ACC112 (cell line): ENCODE data around the gene NAP1L4.
"Not testable (repeated sequence)": the region's sequence is repeated elsewhere in the genome, so short reads cannot be mapped to it uniquely, and the experiment has no call there.

Experiments used
- H2AFZ ChIP-seq: fragments of 200-600 bp; sonication (generic); one replicate; pipeline ENCODE4 v1.6.0; 2017; ENCODE audit warnings: antibody characterized with exemption, low read length; ENCODE audit not compliant: unreplicated experiment
- H3K27ac ChIP-seq: fragments of 200-600 bp; sonication (generic); 2 replicates; pipeline ENCODE4 v1.5.1; 2014; ENCODE audit warnings: low read depth, mild to moderate bottlenecking, antibody characterized with exemption, low read length, moderate library complexity
- H3K27me3 ChIP-seq: fragments of 200-600 bp; sonication (generic); 2 replicates; pipeline ENCODE4 v1.6.1; 2014; ENCODE audit warnings: mild to moderate bottlenecking, antibody characterized with exemption, low read length, moderate library complexity, mixed read lengths; ENCODE audit not compliant: insufficient read depth
- H3K36me3 ChIP-seq: fragments of 200-600 bp; sonication (generic); 2 replicates; pipeline ENCODE4 v1.6.1; 2016; ENCODE audit warnings: mild to moderate bottlenecking, antibody characterized with exemption, low read length, moderate library complexity, mixed read lengths; ENCODE audit not compliant: insufficient read depth
- H3K4me1 ChIP-seq: fragments of 200-600 bp; sonication (generic); one replicate; pipeline ENCODE4 v1.6.1; 2016; ENCODE audit warnings: low read length, mixed read lengths; ENCODE audit not compliant: insufficient read depth, unreplicated experiment, control insufficient read depth
- H3K4me3 ChIP-seq: fragments of 200-600 bp; sonication (generic); 2 replicates; pipeline ENCODE4 v1.5.1; 2014; ENCODE audit warnings: mild to moderate bottlenecking, low read depth, low read length
- H3K79me2 ChIP-seq: fragments of 200-600 bp; sonication (generic); one replicate; pipeline ENCODE4 v1.6.0; 2016; ENCODE audit warnings: low read length; ENCODE audit not compliant: control insufficient read depth, unreplicated experiment, insufficient read depth

NAP1L4 gene

GRCh38 chr11:2945031-2945756, 46.9 kb downstream of the NAP1L4 start:
- peak overlapping the region; percentile 64 for H3K4me3 ChIP-seq

GRCh38 chr11:2944530-2944929, 47.6 kb downstream of the NAP1L4 start:
- no peak overlapping the region for H2AFZ ChIP-seq
- H3K4me1 ChIP-seq, result peaks cover 41% of the 10 kb centered on the region
- H3K36me3 ChIP-seq, result peaks cover 9% of the 10 kb centered on the region; the same call in 1 of the 2 replicates
- H3K4me3 ChIP-seq, result no peak overlapping the region; the same call in 1 of the 2 replicates
- peak overlapping the region; percentile 57; the same call in 1 of the 2 replicates for H3K27ac ChIP-seq
- peaks cover 2% of the 10 kb centered on the region for H3K79me2 ChIP-seq
- no peaks in the 10 kb centered on the region for H3K27me3 ChIP-seq

More at GRCh38 chr11:2945031-2945756, 46.9 kb downstream of the NAP1L4 start:
- H3K4me1 ChIP-seq, result peaks cover 37% of the 10 kb centered on the region
- peaks cover 5% of the 10 kb centered on the region for H3K79me2 ChIP-seq
- H2AFZ ChIP-seq, result no peak overlapping the region
- H3K27ac ChIP-seq, result peak overlapping the region; percentile 57
- peaks cover 9% of the 10 kb centered on the region for H3K36me3 ChIP-seq
- H3K27me3 ChIP-seq, result no peaks in the 10 kb centered on the region

GRCh38 chr11:2943711-2944118, 48.4 kb downstream of the NAP1L4 start:
- no peak overlapping the region for H2AFZ ChIP-seq
- no peaks in the 10 kb centered on the region for H3K27me3 ChIP-seq
- no peak overlapping the region for H3K27ac ChIP-seq
- H3K4me1 ChIP-seq, result peaks cover 41% of the 10 kb centered on the region
- H3K79me2 ChIP-seq, result peaks cover 2% of the 10 kb centered on the region
- H3K36me3 ChIP-seq, result peaks cover 8% of the 10 kb centered on the region; the same call in 1 of the 2 replicates
- H3K4me3 ChIP-seq, result no peak overlapping the region

- Histone ChIP-seq H3K36me3 (peaks cover 8% of the 10 kb centered on the region; the same call in 1 of the 2 replicates), H2AFZ (no peak overlapping the region), H3K27me3 (no peaks in the 10 kb centered on the region), H3K79me2 (peaks cover 2% of the 10 kb centered on the region), H3K4me1 (peaks cover 41% of the 10 kb centered on the region), H3K27ac (no peak overlapping the region), H3K4me3 (no peak overlapping the region)
Measured at GRCh38 chr11:2942872-2943710, 49.0 kb downstream of the NAP1L4 start.

- H3K79me2 ChIP-seq, result peaks cover 2% of the 10 kb centered on the region
Measured at GRCh38 chr11:2942447-2942846, 49.7 kb downstream of the NAP1L4 start.

GRCh38 chr11:2940921-2941821, 51.0 kb downstream of the NAP1L4 start:
- Histone ChIP-seq H3K4me3 (no peak overlapping the region), H3K4me1 (peaks cover 31% of the 10 kb centered on the region), H3K27me3 (no peaks in the 10 kb centered on the region), H3K27ac (peak overlapping the region; percentile 85), H2AFZ (no peak overlapping the region), H3K79me2 (no peaks in the 10 kb centered on the region), H3K36me3 (peaks cover 11% of the 10 kb centered on the region; the same call in 1 of the 2 replicates)

More at GRCh38 chr11:2942447-2942846, 49.7 kb downstream of the NAP1L4 start:
- H2AFZ ChIP-seq, result no peak overlapping the region
- H3K27ac ChIP-seq, result no peak overlapping the region
- peaks cover 41% of the 10 kb centered on the region for H3K4me1 ChIP-seq
- no peak overlapping the region for H3K4me3 ChIP-seq
- H3K27me3 ChIP-seq, result no peaks in the 10 kb centered on the region
- H3K36me3 ChIP-seq, result peaks cover 11% of the 10 kb centered on the region; the same call in 1 of the 2 replicates

- Histone ChIP-seq H2AFZ (no peak overlapping the region), H3K4me1 (peaks cover 23% of the 10 kb centered on the region), H3K27me3 (no peaks in the 10 kb centered on the region), H3K36me3 (peaks cover 11% of the 10 kb centered on the region; the same call in 1 of the 2 replicates), H3K79me2 (no peaks in the 10 kb centered on the region), H3K27ac (peak overlapping the region; percentile 85), H3K4me3 (no peak overlapping the region)
Measured at GRCh38 chr11:2940147-2940920, 51.8 kb downstream of the NAP1L4 start.

- Histone ChIP-seq H3K36me3 (peaks cover 11% of the 10 kb centered on the region; the same call in 1 of the 2 replicates), H3K4me1 (peaks cover 22% of the 10 kb centered on the region)
- not testable (repeated sequence) for H3K4me3 ChIP-seq, H2AFZ ChIP-seq, H3K79me2 ChIP-seq, H3K27me3 ChIP-seq, H3K27ac ChIP-seq
Measured at GRCh38 chr11:2938458-2939418, 53.4 kb downstream of the NAP1L4 start.
